A549 (cell line): ENCODE measurements around the gene CC2D1B. TPM values are rescaled to one million over a fixed set of nuclear protein-coding genes. Genes with fewer than 3 reads are reported as not detected.

ENCODE experiments used
- ATAC-seq, 2 experiments: fragments of 200-7000 bp in 1 of 2; fragments of >200 bp in 1 of 2; cut with Nextera tagmentation in 1 of 2; cut with Tn5 transposase in 1 of 2; 3 replicates each; pipeline versions ENCODE4 v1.8.0 to v1.9.1; 2018 to 2020; ENCODE audit warnings: mild to moderate bottlenecking in 1 of 2, moderate library complexity in 1 of 2
- CTCF ChIA-PET: fragments of 300-600 bp; sonication (Branson Sonifier 250); formaldehyde crosslinking; extraction: SDS; loops from one replicate; lab custom pipeline; 2021; ENCODE audit warnings: antibody characterized with exemption, inconsistent platforms; lab: Yijun Ruan, JAX
- POLR2A ChIA-PET: fragments of 350-600 bp; formaldehyde crosslinking; extraction: SDS; loops from one replicate; lab custom pipeline; 2021; ENCODE audit warnings: antibody characterized with exemption, inconsistent platforms; lab: Yijun Ruan, JAX
- DNase-seq, 2 experiments: peaks; one replicate each; pipeline versions ENCODE4 v3.0.0 to v3.0.0-alpha.2; 2011 to 2016; ENCODE audit warnings: low read depth in 1 of 2, low spot score in 1 of 2
- FAIRE-seq: peaks from 2 replicates; lab custom pipeline; 2011; peaks lifted over from hg19 to GRCh38; lab: Jason Lieb, UNC
- H3K27ac ChIP-seq, 2 experiments: fragments of >200 bp; sonication (Bioruptor Twin); formaldehyde crosslinking; 3 replicates each; pipeline ENCODE4 v1.5.1; 2016 to 2017
- H3K4me1 ChIP-seq: fragments of >200 bp; sonication (Bioruptor Twin); formaldehyde crosslinking; 3 replicates; pipeline ENCODE4 v1.6.1; 2016
- H3K4me2 ChIP-seq: fragments of >200 bp; sonication (Bioruptor Twin); formaldehyde crosslinking; 3 replicates; pipeline ENCODE4 v1.6.1; 2016
- H3K4me3 ChIP-seq: fragments of >200 bp; sonication (Bioruptor Twin); formaldehyde crosslinking; 3 replicates; pipeline ENCODE4 v1.5.1; 2016
- H3K9me3 ChIP-seq: fragments of >200 bp; sonication (Bioruptor Twin); formaldehyde crosslinking; 3 replicates; pipeline ENCODE4 v1.6.1; 2016
- E2F6 ChIP-seq: IDR thresholded peaks from 2 replicates; pipeline ENCODE4 v1.6.1; 2012; ENCODE audit warnings: low read depth, borderline replicate concordance
- EHMT2 ChIP-seq: fragments of 200-600 bp; sonication (generic); IDR thresholded peaks from 2 replicates; pipeline ENCODE4 v1.6.1; 2016; ENCODE audit warnings: antibody characterized with exemption, low read depth, mild to moderate bottlenecking, moderate library complexity
- GATA3 ChIP-seq: IDR thresholded peaks from 2 replicates; pipeline ENCODE4 v1.6.1; 2012; ENCODE audit warnings: borderline replicate concordance
- MAFK ChIP-seq: fragments of 450-650 bp; IDR thresholded peaks from 2 replicates; pipeline ENCODE4 v1.6.1; 2014; ENCODE audit not compliant: partially characterized antibody
- MAX ChIP-seq: IDR thresholded peaks from 2 replicates; pipeline ENCODE4 v1.6.1; 2012
- NFE2L2 ChIP-seq: fragments of 150-350 bp; conservative IDR thresholded peaks from 2 replicates; pipeline ENCODE4 v1.6.1; 2014; ENCODE audit warnings: low read length
- POLR2A ChIP-seq: IDR thresholded peaks from 2 replicates; pipeline ENCODE4 v1.6.1; 2012; ENCODE audit warnings: mild to moderate bottlenecking, low read length
- TFCP2L1 ChIP-seq: fragments of 250-450 bp; sonication (Bioruptor Pico); IDR thresholded peaks from 2 replicates; pipeline ENCODE4 v1.5.0; 2021; ENCODE audit warnings: mild to moderate bottlenecking
- WGBS: methylation state at CpG from one replicate; pipeline ENCODE4 v1.1.6; 2017; ENCODE audit errors: missing lambda C conversion rate; 5-methylcytosine and 5-hydroxymethylcytosine counted together
- polyA plus RNA-seq, 4 experiments: library from polyadenylated mRNA; depleted of rRNA in 3 of 4; stranded (reverse); fragments of >200 nt; fragmentation: RNase III in 1 of 4; extraction: RNeasy Plus Mini Kit Qiagen cat#74134 plus additional on column Dnase treatment in 1 of 4; gene quantifications; 2 replicates in 3 of 4; 3 replicates in 1 of 4; pipeline ENCODE4 v1.2.3, GENCODE V29; 2011 to 2017

Gene CC2D1B
- polyA plus RNA-seq, 2 of the 4 experiments (the other 2 are of a cell fraction) = 9.8 to 18.2 TPM

- no peak overlapping the region for H3K4me2 ChIP-seq
- no peaks in the 10 kb centered on the region for H3K4me1 ChIP-seq
- H3K27ac ChIP-seq = no peak overlapping the region
- FAIRE-seq (no peak), ATAC-seq (no peak)
- no peak for TF ChIP-seq NFE2L2
- TF ChIP-seq MAX = no peak
- TF ChIP-seq MAFK = no peak
- no peak for TF ChIP-seq GATA3
- TF ChIP-seq EHMT2 = no peak
- TF ChIP-seq E2F6 = no peak
- TF ChIP-seq POLR2A = no peak
- TF ChIP-seq TFCP2L1 (CRISPR knock-in tag) = no peak
- TF ChIP-seq, all 56 proteins: peak for 0
- ChIA-PET POLR2A (no interaction called here), CTCF (interaction anchor here (2.4 kb wide), 1 partner anchor 9 kb away, joined by 10 read pairs; no protein-coding TSS in a partner anchor)
- H3K4me3 ChIP-seq = no peak overlapping the region
- 82% methylated on average over 10 of the region's 13 CpGs for WGBS
- no peaks in the 10 kb centered on the region for H3K9me3 ChIP-seq
- DNase-seq = no peak
Measured at GRCh38 chr1:52305417-52306226, 60.4 kb downstream of the CC2D1B start.

Other genes with a start within 250 kb of the CC2D1B start
- 11.9 and 14.9 TPM in 2 replicates for gene ZFYVE9, start 224.1 kb downstream of the CC2D1B start, polyA plus RNA-seq (2011; rRNA removed)
- gene ZFYVE9, start 224.1 kb downstream of the CC2D1B start, polyA plus RNA-seq (2017; fragmentation: RNase III; extraction: RNeasy Plus Mini Kit Qiagen cat#74134 plus additional on column Dnase treatment) = 6.9 to 7.4 TPM (median 7.1 TPM) in 3 replicates
- 17.7 and 19.1 TPM in 2 replicates for gene ORC1, start 38.2 kb upstream of the CC2D1B start, polyA plus RNA-seq (2011; rRNA removed)
- 17.7 to 18.9 TPM (median 18.2 TPM) in 3 replicates for gene ORC1, start 38.2 kb upstream of the CC2D1B start, polyA plus RNA-seq (2017; fragmentation: RNase III; extraction: RNeasy Plus Mini Kit Qiagen cat#74134 plus additional on column Dnase treatment)
- 24.0 and 30.4 TPM in 2 replicates for gene PRPF38A, start 38.4 kb upstream of the CC2D1B start, polyA plus RNA-seq (2011; rRNA removed)
- 12.9 to 14.1 TPM (median 13.0 TPM) in 3 replicates for gene PRPF38A, start 38.4 kb upstream of the CC2D1B start, polyA plus RNA-seq (2017; fragmentation: RNase III; extraction: RNeasy Plus Mini Kit Qiagen cat#74134 plus additional on column Dnase treatment)
- gene TUT4, start 186.9 kb upstream of the CC2D1B start, polyA plus RNA-seq (2011; rRNA removed) = 32.2 and 34.1 TPM in 2 replicates
- gene TUT4, start 186.9 kb upstream of the CC2D1B start, polyA plus RNA-seq (2017; fragmentation: RNase III; extraction: RNeasy Plus Mini Kit Qiagen cat#74134 plus additional on column Dnase treatment) = 25.3 to 28.0 TPM (median 26.2 TPM) in 3 replicates
- not detected in 2 replicates for gene GPX7, start 236.2 kb upstream of the CC2D1B start, polyA plus RNA-seq (2011; rRNA removed)
- gene GPX7, start 236.2 kb upstream of the CC2D1B start, polyA plus RNA-seq (2017; fragmentation: RNase III; extraction: RNeasy Plus Mini Kit Qiagen cat#74134 plus additional on column Dnase treatment) = not detected in 3 replicates